Panc1 (cell line): Measurements from ENCODE around the gene SMIM1.

Experiments
- POLR2AphosphoS5 ChIP-seq: IDR thresholded peaks from 2 replicates; pipeline ENCODE4 v1.6.1; 2012; ENCODE audit warnings: mild to moderate bottlenecking, low read depth, low read length, moderate library complexity
- SIN3A ChIP-seq: IDR thresholded peaks from 2 replicates; pipeline ENCODE4 v1.6.1; 2012; ENCODE audit warnings: low read depth, mild to moderate bottlenecking, low read length, moderate library complexity, borderline replicate concordance; ENCODE audit not compliant: insufficient read depth
- TCF7L2 ChIP-seq: IDR thresholded peaks from 2 replicates; pipeline ENCODE4 v1.6.1; 2011; ENCODE audit warnings: mild to moderate bottlenecking, low read depth, low read length, inconsistent platforms
- TF ChIP-seq, protein P1 (sequence below): fragments of 450-650 bp; IDR thresholded peaks from 2 replicates; pipeline ENCODE4 v1.5.1; 2017; ENCODE audit warnings: mild to moderate bottlenecking
- TF ChIP-seq, protein P2 (sequence below), 2 experiments: IDR thresholded peaks; 2 replicates each; pipeline ENCODE4 v1.6.1; 2011 to 2012; ENCODE audit warnings: low read depth in 2 of 2, control low read depth in 1 of 2, low read length in 1 of 2, mild to moderate bottlenecking in 1 of 2, moderate library complexity in 1 of 2; ENCODE audit not compliant: insufficient read depth in 1 of 2

DNA sequence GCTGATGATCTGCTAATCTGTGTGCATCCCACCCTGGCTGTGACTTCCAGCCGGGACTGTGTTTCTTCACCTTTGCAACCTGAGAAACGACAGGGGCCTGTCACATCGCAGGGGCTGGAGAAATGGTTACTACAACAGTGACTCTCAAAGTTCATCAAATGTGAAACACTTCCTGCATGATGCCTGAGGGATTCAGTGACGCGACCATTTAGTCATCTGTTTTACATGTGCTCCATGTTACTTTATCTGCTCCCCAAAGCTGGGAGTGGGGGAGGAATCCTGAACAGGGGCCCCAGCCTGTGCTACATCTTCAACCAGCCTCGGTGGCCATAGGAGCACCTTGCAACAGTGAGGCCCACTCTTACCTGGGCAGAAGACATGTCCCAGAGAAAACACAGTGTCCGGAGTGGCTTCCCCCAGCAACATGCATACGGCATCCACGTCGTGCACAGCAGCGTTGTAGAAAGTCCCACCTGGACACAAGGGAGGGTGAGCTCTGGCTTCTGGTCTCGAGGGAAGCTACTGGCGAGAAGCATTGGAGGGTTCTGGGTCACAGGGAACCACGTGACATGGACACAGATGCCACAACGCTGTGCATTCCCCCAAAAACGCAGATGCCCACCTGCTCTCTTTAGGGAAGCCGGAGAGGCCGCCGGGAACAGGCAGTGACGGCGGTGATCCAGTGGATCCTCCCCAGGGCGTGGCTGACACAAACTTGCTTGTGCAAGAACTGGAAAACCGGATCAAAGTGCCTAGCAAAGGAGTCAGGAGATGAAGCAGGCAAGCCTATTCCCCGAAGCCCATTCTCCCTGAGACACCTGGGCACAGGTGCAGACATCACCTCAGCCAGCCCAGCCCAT lies 29.9 kb upstream of the SMIM1 start:
- TF ChIP-seq, protein P1, sequence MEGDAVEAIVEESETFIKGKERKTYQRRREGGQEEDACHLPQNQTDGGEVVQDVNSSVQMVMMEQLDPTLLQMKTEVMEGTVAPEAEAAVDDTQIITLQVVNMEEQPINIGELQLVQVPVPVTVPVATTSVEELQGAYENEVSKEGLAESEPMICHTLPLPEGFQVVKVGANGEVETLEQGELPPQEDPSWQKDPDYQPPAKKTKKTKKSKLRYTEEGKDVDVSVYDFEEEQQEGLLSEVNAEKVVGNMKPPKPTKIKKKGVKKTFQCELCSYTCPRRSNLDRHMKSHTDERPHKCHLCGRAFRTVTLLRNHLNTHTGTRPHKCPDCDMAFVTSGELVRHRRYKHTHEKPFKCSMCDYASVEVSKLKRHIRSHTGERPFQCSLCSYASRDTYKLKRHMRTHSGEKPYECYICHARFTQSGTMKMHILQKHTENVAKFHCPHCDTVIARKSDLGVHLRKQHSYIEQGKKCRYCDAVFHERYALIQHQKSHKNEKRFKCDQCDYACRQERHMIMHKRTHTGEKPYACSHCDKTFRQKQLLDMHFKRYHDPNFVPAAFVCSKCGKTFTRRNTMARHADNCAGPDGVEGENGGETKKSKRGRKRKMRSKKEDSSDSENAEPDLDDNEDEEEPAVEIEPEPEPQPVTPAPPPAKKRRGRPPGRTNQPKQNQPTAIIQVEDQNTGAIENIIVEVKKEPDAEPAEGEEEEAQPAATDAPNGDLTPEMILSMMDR, result no peak
- TF ChIP-seq SIN3A (no peak), POLR2AphosphoS5 (no peak), TCF7L2 (no peak)
- TF ChIP-seq, protein P2, sequence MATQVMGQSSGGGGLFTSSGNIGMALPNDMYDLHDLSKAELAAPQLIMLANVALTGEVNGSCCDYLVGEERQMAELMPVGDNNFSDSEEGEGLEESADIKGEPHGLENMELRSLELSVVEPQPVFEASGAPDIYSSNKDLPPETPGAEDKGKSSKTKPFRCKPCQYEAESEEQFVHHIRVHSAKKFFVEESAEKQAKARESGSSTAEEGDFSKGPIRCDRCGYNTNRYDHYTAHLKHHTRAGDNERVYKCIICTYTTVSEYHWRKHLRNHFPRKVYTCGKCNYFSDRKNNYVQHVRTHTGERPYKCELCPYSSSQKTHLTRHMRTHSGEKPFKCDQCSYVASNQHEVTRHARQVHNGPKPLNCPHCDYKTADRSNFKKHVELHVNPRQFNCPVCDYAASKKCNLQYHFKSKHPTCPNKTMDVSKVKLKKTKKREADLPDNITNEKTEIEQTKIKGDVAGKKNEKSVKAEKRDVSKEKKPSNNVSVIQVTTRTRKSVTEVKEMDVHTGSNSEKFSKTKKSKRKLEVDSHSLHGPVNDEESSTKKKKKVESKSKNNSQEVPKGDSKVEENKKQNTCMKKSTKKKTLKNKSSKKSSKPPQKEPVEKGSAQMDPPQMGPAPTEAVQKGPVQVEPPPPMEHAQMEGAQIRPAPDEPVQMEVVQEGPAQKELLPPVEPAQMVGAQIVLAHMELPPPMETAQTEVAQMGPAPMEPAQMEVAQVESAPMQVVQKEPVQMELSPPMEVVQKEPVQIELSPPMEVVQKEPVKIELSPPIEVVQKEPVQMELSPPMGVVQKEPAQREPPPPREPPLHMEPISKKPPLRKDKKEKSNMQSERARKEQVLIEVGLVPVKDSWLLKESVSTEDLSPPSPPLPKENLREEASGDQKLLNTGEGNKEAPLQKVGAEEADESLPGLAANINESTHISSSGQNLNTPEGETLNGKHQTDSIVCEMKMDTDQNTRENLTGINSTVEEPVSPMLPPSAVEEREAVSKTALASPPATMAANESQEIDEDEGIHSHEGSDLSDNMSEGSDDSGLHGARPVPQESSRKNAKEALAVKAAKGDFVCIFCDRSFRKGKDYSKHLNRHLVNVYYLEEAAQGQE (IDR thresholded peaks at IDR 0.05; ENCODE audit: insufficient read depth in 1 of 2, low read depth in 2 of 2, low read length in 1 of 2), result no peak
